ENCODE data around the gene DHODH.

DNA sequence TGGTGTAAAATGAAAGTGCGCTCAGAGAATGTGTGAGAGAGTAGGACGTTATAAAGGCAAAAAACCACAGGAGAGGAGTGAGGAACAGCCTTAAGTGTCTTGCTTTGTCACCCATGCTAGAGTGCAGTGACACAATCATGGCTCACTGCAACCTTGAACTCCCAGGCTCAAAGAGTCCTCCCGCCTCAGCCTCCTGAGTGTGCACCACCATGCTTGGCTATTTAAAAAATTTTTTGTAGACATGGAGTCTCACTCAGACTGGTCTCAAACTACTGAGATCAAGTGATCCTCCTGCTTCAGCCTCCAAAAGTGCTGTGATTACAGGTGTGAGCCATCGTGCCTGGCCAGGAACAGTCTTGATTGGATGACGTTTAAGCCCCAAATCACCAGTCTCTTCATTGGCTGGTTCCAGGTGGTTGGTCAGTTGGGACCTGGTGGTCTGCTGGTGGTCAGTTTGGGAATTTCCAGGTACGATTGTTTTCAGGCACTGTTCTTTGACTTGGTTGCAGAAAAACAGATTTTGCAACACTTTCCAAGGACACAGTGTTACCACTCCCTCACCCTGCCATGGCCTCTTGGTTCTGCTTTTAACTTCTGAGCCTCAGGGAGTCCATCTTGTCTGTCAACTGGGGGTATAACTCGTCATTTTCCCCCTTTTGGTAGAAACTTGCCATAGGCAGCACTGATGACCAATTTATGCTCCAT, 21.2 kb downstream of the DHODH start:
- TF ChIP-seq, protein P1, sequence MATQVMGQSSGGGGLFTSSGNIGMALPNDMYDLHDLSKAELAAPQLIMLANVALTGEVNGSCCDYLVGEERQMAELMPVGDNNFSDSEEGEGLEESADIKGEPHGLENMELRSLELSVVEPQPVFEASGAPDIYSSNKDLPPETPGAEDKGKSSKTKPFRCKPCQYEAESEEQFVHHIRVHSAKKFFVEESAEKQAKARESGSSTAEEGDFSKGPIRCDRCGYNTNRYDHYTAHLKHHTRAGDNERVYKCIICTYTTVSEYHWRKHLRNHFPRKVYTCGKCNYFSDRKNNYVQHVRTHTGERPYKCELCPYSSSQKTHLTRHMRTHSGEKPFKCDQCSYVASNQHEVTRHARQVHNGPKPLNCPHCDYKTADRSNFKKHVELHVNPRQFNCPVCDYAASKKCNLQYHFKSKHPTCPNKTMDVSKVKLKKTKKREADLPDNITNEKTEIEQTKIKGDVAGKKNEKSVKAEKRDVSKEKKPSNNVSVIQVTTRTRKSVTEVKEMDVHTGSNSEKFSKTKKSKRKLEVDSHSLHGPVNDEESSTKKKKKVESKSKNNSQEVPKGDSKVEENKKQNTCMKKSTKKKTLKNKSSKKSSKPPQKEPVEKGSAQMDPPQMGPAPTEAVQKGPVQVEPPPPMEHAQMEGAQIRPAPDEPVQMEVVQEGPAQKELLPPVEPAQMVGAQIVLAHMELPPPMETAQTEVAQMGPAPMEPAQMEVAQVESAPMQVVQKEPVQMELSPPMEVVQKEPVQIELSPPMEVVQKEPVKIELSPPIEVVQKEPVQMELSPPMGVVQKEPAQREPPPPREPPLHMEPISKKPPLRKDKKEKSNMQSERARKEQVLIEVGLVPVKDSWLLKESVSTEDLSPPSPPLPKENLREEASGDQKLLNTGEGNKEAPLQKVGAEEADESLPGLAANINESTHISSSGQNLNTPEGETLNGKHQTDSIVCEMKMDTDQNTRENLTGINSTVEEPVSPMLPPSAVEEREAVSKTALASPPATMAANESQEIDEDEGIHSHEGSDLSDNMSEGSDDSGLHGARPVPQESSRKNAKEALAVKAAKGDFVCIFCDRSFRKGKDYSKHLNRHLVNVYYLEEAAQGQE (IDR thresholded peaks at IDR 0.05; ENCODE audit: unreplicated experiment) = no peak
- TF ChIP-seq, protein P2, sequence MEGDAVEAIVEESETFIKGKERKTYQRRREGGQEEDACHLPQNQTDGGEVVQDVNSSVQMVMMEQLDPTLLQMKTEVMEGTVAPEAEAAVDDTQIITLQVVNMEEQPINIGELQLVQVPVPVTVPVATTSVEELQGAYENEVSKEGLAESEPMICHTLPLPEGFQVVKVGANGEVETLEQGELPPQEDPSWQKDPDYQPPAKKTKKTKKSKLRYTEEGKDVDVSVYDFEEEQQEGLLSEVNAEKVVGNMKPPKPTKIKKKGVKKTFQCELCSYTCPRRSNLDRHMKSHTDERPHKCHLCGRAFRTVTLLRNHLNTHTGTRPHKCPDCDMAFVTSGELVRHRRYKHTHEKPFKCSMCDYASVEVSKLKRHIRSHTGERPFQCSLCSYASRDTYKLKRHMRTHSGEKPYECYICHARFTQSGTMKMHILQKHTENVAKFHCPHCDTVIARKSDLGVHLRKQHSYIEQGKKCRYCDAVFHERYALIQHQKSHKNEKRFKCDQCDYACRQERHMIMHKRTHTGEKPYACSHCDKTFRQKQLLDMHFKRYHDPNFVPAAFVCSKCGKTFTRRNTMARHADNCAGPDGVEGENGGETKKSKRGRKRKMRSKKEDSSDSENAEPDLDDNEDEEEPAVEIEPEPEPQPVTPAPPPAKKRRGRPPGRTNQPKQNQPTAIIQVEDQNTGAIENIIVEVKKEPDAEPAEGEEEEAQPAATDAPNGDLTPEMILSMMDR (conservative IDR thresholded peaks at IDR 0.05; ENCODE audit: low read depth in 2 of 2) = no peak
- TF ChIP-seq EZH2 (IDR thresholded peaks at IDR 0.05; ENCODE audit: low read depth, unreplicated experiment) (no peak), POLR2AphosphoS5 (IDR thresholded peaks at IDR 0.05; ENCODE audit: low read depth) (no peak), ZNF114 (CRISPR knock-in tag; IDR thresholded peaks at IDR 0.05) (no peak), EZH2phosphoT487 (IDR thresholded peaks at IDR 0.05; ENCODE audit: unreplicated experiment) (no peak), JUNB (IDR thresholded peaks at IDR 0.05; ENCODE audit: unreplicated experiment) (no peak), STAT1 (IDR thresholded peaks at IDR 0.05; ENCODE audit: unreplicated experiment) (no peak), NANOG (IDR thresholded peaks at IDR 0.05; ENCODE audit: borderline replicate concordance) (no peak), CREB1 (CRISPR knock-in tag; IDR thresholded peaks at IDR 0.05; ENCODE audit: low read depth) (no peak), ZNF331 (CRISPR knock-in tag; IDR thresholded peaks at IDR 0.05; ENCODE audit: low read depth) (no peak)
- TF ChIP-seq, protein P3, sequence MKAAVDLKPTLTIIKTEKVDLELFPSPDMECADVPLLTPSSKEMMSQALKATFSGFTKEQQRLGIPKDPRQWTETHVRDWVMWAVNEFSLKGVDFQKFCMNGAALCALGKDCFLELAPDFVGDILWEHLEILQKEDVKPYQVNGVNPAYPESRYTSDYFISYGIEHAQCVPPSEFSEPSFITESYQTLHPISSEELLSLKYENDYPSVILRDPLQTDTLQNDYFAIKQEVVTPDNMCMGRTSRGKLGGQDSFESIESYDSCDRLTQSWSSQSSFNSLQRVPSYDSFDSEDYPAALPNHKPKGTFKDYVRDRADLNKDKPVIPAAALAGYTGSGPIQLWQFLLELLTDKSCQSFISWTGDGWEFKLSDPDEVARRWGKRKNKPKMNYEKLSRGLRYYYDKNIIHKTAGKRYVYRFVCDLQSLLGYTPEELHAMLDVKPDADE (IDR thresholded peaks at IDR 0.05) = no peak
- TF ChIP-seq, protein P4, sequence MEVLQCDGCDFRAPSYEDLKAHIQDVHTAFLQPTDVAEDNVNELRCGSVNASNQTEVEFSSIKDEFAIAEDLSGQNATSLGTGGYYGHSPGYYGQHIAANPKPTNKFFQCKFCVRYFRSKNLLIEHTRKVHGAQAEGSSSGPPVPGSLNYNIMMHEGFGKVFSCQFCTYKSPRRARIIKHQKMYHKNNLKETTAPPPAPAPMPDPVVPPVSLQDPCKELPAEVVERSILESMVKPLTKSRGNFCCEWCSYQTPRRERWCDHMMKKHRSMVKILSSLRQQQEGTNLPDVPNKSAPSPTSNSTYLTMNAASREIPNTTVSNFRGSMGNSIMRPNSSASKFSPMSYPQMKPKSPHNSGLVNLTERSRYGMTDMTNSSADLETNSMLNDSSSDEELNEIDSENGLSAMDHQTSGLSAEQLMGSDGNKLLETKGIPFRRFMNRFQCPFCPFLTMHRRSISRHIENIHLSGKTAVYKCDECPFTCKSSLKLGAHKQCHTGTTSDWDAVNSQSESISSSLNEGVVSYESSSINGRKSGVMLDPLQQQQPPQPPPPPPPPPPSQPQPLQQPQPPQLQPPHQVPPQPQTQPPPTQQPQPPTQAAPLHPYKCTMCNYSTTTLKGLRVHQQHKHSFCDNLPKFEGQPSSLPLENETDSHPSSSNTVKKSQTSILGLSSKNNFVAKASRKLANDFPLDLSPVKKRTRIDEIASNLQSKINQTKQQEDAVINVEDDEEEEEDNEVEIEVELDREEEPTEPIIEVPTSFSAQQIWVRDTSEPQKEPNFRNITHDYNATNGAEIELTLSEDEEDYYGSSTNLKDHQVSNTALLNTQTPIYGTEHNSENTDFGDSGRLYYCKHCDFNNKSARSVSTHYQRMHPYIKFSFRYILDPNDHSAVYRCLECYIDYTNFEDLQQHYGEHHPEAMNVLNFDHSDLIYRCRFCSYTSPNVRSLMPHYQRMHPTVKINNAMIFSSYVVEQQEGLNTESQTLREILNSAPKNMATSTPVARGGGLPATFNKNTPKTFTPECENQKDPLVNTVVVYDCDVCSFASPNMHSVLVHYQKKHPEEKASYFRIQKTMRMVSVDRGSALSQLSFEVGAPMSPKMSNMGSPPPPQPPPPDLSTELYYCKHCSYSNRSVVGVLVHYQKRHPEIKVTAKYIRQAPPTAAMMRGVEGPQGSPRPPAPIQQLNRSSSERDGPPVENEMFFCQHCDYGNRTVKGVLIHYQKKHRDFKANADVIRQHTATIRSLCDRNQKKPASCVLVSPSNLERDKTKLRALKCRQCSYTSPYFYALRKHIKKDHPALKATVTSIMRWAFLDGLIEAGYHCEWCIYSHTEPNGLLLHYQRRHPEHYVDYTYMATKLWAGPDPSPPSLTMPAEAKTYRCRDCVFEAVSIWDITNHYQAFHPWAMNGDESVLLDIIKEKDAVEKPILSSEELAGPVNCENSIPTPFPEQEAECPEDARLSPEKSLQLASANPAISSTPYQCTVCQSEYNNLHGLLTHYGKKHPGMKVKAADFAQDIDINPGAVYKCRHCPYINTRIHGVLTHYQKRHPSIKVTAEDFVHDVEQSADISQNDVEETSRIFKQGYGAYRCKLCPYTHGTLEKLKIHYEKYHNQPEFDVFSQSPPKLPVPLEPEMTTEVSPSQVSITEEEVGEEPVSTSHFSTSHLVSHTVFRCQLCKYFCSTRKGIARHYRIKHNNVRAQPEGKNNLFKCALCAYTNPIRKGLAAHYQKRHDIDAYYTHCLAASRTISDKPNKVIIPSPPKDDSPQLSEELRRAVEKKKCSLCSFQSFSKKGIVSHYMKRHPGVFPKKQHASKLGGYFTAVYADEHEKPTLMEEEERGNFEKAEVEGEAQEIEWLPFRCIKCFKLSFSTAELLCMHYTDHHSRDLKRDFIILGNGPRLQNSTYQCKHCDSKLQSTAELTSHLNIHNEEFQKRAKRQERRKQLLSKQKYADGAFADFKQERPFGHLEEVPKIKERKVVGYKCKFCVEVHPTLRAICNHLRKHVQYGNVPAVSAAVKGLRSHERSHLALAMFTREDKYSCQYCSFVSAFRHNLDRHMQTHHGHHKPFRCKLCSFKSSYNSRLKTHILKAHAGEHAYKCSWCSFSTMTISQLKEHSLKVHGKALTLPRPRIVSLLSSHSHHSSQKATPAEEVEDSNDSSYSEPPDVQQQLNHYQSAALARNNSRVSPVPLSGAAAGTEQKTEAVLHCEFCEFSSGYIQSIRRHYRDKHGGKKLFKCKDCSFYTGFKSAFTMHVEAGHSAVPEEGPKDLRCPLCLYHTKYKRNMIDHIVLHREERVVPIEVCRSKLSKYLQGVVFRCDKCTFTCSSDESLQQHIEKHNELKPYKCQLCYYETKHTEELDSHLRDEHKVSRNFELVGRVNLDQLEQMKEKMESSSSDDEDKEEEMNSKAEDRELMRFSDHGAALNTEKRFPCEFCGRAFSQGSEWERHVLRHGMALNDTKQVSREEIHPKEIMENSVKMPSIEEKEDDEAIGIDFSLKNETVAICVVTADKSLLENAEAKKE (CRISPR knock-in tag; IDR thresholded peaks at IDR 0.05) = no peak
